Mucosa of gallbladder (tissue), 1 donor: Measurements from ENCODE around the gene OR4C13. TPM values are rescaled to one million over a fixed set of nuclear protein-coding genes. Genes with fewer than 3 reads are reported as not detected.
"Not testable (repeated sequence)": the region's sequence is repeated elsewhere in the genome, so short reads cannot be mapped to it uniquely, and the experiment has no call there.

Experiments used
- DNase-seq: peaks from one replicate; pipeline ENCODE4 v3.0.0-alpha.2; 2020; ENCODE audit warnings: low spot score
- total RNA-seq: library from RNA; stranded (reverse); gene quantifications from one replicate; pipeline ENCODE4 v1.2.1, GENCODE V29; 2021
- donor health status: DM: no; HTN: no; CAD: no.

OR4C13 gene
- total RNA-seq: not detected

DNA sequence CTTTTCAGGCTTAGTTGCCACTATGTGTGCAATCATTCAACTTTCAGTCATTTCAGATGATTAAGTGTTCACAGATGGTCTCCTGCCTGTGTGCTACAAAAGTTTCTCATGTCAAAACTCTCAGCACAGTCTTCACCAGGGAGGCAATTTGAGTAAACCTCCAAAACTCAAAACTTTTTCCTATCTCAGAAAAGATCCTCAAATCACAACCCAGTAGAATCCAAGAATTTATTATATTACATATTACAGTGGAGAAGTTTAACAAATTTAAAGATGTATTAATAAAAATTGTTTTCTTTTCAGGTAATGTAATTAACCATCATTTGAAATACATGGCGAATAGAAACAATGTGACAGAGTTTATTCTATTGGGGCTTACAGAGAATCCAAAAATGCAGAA, at the start of gene OR4C13:
OR4C13 (plus strand) TSS at position 301 of the 400 bp plus-strand sequence; CDS start at position 333, 32 bp downstream.
- DNase-seq: no peak

DNA sequence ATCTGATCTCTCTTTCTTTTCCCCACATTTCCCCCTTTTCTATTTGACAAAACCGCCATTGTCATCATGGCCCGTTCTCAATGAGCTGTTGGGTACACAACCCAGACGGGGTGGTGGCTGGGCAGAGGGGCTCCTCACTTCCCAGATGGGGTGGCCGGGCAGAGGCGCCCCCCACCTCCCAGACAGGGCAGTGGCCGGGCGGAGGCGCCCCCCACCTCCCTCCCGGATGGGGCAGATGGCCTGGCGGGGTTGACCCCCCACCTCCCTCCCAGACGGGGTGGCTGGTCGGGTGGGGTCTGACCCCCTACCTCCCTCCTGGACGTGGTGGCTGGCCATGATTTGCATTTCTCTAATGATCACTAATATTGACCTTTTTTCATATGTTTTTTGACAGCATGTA, 40.7 kb upstream of the OR4C13 start:
- DNase-seq: not testable (repeated sequence)

DNA sequence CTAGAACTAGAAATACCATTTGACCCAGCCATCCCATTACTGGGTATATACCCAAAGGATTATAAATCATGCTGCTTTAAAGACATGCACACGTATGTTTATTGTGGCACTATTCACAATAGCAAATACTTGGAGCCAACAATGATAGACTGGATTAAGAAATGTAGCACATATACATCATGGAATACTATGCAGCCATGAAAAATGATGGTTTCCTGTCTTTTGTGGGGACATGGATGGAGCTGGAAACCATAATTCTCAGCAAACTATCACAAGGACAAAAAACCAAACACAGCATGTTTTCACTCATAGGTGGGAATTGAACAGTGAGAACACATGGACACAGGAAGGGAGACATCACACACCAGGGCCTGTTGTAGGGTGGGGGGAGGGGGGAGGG, 3.5 kb upstream of the OR4C13 start:
- not testable (repeated sequence) for DNase-seq

DNA sequence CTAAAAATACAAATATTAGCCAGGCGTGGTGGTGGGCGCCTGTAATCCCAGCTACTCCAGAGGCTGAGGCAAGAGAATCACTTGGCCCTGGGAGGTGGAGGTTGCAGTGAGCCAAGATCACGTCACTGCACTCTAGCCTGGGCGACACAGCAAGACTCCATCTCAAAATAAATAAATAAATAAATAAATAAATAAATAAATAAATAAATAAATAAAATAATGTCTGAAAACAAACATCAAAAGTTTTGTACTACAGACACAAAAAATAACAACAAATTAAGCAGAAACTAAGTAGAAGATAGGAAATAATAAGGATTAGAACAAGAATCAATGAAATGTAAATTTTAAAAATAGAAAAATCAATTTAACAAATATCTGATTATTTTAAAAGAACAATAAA, 21.2 kb downstream of the OR4C13 start:
- not testable (repeated sequence) for DNase-seq

DNA sequence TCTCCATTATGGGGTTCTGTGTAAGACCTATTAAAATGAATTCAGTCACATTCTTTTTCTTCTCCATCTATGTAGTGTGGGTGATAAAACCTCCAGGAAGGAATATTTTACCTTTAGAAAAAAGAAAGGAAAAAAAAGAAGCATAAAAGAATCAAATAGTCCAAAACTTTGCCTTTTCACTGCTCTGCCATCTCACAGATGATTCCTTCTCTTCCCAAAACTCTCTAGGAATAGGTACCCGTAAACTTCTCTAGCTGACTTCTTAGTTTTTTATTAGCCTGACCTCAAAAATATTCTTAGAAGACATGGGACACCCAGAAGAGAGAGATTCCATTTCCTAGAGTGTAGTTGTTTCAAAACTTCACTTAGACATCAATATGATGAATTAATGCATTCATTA, 30.2 kb downstream of the OR4C13 start, which contains the start of gene OR4C12:
OR4C12 (minus strand) TSS at position 101 of the 400 bp plus-strand sequence; CDS start at position 67, 34 bp downstream.
- DNase-seq: not testable (repeated sequence)

DNA sequence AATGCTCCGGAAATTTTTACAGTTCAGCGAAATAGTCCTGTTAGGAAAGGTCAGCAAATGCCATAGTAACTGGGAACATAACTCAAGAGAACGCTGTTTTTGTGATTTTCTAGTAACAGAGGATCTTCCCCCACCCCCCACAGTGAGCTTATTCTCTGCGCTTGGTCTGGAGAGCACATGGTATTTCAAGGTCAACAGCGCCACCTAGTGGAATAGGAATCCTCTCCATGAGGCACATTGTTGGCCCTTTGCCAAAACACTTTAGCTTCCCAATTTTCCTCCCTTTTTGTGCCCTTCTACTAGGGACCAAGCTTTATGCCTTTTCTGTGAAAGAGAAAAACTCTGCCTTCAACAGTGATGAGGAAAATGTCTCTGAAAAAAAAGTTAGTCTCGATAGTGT, 43.4 kb downstream of the OR4C13 start:
- DNase-seq: peak; percentile 48

Other genes with a start within 250 kb of the OR4C13 start
- gene OR4C12, start 30.1 kb downstream of the OR4C13 start, total RNA-seq: not detected
- not detected for gene OR4C45, start 80.5 kb downstream of the OR4C13 start, total RNA-seq